ENCODE data around the gene TBX18.

The TBX18 gene

GRCh38 chr6:84753173-84753572 lies 11.2 kb downstream of the TBX18 start:
- TF ChIP-seq EP300 (IDR thresholded peaks at IDR 0.05; ENCODE audit: borderline replicate concordance) (no peak), EGR1 (IDR thresholded peaks at IDR 0.05) (no peak), RAD21 (IDR thresholded peaks at IDR 0.05; ENCODE audit: low read depth) (no peak), TEAD4 (IDR thresholded peaks at IDR 0.05) (no peak), REST (IDR thresholded peaks at IDR 0.05; ENCODE audit: low read depth) (no peak), USF1 (IDR thresholded peaks at IDR 0.05) (no peak), MAX (IDR thresholded peaks at IDR 0.05) (no peak), TCF12 (IDR thresholded peaks at IDR 0.05; ENCODE audit: low read depth) (no peak), FOXM1 (IDR thresholded peaks at IDR 0.05; ENCODE audit: borderline replicate concordance, low read depth) (no peak), NFIC (IDR thresholded peaks at IDR 0.05) (no peak), TAF1 (IDR thresholded peaks at IDR 0.05; ENCODE audit: low read depth) (no peak), ZBTB7A (IDR thresholded peaks at IDR 0.05; ENCODE audit: low read depth) (no peak), CEBPB (IDR thresholded peaks at IDR 0.05) (no peak)

- no peak for TF ChIP-seq ZBTB7A (IDR thresholded peaks at IDR 0.05; ENCODE audit: low read depth)
- no peak for TF ChIP-seq MAX (IDR thresholded peaks at IDR 0.05)
These were observed 12.1 kb downstream of the TBX18 start for GRCh38 chr6:84752118-84752850.

- TF ChIP-seq CEBPB (IDR thresholded peaks at IDR 0.05) (no peak), EP300 (IDR thresholded peaks at IDR 0.05; ENCODE audit: borderline replicate concordance) (no peak), RAD21 (IDR thresholded peaks at IDR 0.05; ENCODE audit: low read depth) (no peak), TAF1 (IDR thresholded peaks at IDR 0.05; ENCODE audit: low read depth) (no peak), ZBTB7A (IDR thresholded peaks at IDR 0.05; ENCODE audit: low read depth) (no peak), REST (IDR thresholded peaks at IDR 0.05; ENCODE audit: low read depth) (no peak), USF1 (IDR thresholded peaks at IDR 0.05) (no peak), TCF12 (IDR thresholded peaks at IDR 0.05; ENCODE audit: low read depth) (no peak), YY1 (IDR thresholded peaks at IDR 0.05; ENCODE audit: low read depth) (no peak), MAX (IDR thresholded peaks at IDR 0.05) (no peak), EGR1 (IDR thresholded peaks at IDR 0.05) (no peak), TEAD4 (IDR thresholded peaks at IDR 0.05) (no peak), CREB1 (IDR thresholded peaks at IDR 0.05; ENCODE audit: low read depth) (no peak), FOXM1 (IDR thresholded peaks at IDR 0.05; ENCODE audit: borderline replicate concordance, low read depth) (no peak)
These were observed 15.2 kb downstream of the TBX18 start for GRCh38 chr6:84749181-84749580.

- TF ChIP-seq USF1 (IDR thresholded peaks at IDR 0.05) (no peak), REST (IDR thresholded peaks at IDR 0.05; ENCODE audit: low read depth) (no peak), EP300 (IDR thresholded peaks at IDR 0.05; ENCODE audit: borderline replicate concordance) (no peak), TEAD4 (IDR thresholded peaks at IDR 0.05) (no peak), RAD21 (IDR thresholded peaks at IDR 0.05; ENCODE audit: low read depth) (no peak), MAX (IDR thresholded peaks at IDR 0.05) (no peak), FOXM1 (IDR thresholded peaks at IDR 0.05; ENCODE audit: borderline replicate concordance, low read depth) (no peak), NFIC (IDR thresholded peaks at IDR 0.05) (no peak), YY1 (IDR thresholded peaks at IDR 0.05; ENCODE audit: low read depth) (no peak), CREB1 (IDR thresholded peaks at IDR 0.05; ENCODE audit: low read depth) (no peak), CEBPB (IDR thresholded peaks at IDR 0.05) (no peak), TAF1 (IDR thresholded peaks at IDR 0.05; ENCODE audit: low read depth) (no peak)
These were observed 16.0 kb downstream of the TBX18 start for GRCh38 chr6:84748376-84748775.
